H9 (cell line): ENCODE results near the gene SELPLG. TPM values are rescaled to one million over a fixed set of nuclear protein-coding genes. Genes with fewer than 3 reads are reported as not detected.

ENCODE experiments used
- DNase-seq: peaks from one replicate; pipeline ENCODE4 v3.0.0-alpha.2; 2017
- H2AFZ ChIP-seq: one replicate; pipeline ENCODE4 v1.6.1; 2013; ENCODE audit warnings: mild to moderate bottlenecking, low read length, control low read depth, moderate library complexity
- H2AK5ac ChIP-seq: 2 replicates; pipeline ENCODE4 v1.6.1; 2013; ENCODE audit warnings: low read length, control low read depth, mixed read lengths; ENCODE audit not compliant: insufficient read length
- H2BK120ac ChIP-seq: one replicate; pipeline ENCODE4 v1.6.1; 2013; ENCODE audit warnings: low read depth, mild to moderate bottlenecking, low read length, control low read depth, inconsistent platforms; ENCODE audit not compliant: poor library complexity, severe bottlenecking
- H2BK12ac ChIP-seq: 2 replicates; pipeline ENCODE4 v1.6.1; 2013; ENCODE audit warnings: low read length, control low read depth, mixed read lengths, low read depth; ENCODE audit not compliant: insufficient read length
- H2BK15ac ChIP-seq: 2 replicates; pipeline ENCODE4 v1.6.1; 2013; ENCODE audit warnings: low read depth, low read length, control low read depth
- H2BK20ac ChIP-seq: one replicate; pipeline ENCODE4 v1.6.1; 2013; ENCODE audit warnings: low read depth, mild to moderate bottlenecking, low read length, control low read depth, inconsistent platforms; ENCODE audit not compliant: poor library complexity, severe bottlenecking
- H2BK5ac ChIP-seq: 2 replicates; pipeline ENCODE4 v1.6.1; 2013; ENCODE audit warnings: low read length, control low read depth, mixed read lengths; ENCODE audit not compliant: insufficient read length
- H3K14ac ChIP-seq: 2 replicates; pipeline ENCODE4 v1.6.1; 2013; ENCODE audit warnings: low read length, control low read depth; ENCODE audit not compliant: insufficient read depth
- H3K18ac ChIP-seq: 2 replicates; pipeline ENCODE4 v1.6.1; 2013; ENCODE audit warnings: low read depth, mild to moderate bottlenecking, mixed read lengths, low read length, control low read depth; ENCODE audit not compliant: insufficient read length
- H3K23ac ChIP-seq: 2 replicates; pipeline ENCODE4 v1.6.1; 2013; ENCODE audit warnings: low read length, control low read depth, mixed read lengths, low read depth; ENCODE audit not compliant: insufficient read length
- H3K23me2 ChIP-seq: 2 replicates; pipeline ENCODE4 v1.6.1; 2013; ENCODE audit warnings: low read depth, mild to moderate bottlenecking, mixed read lengths, low read length, control low read depth; ENCODE audit not compliant: insufficient read length, poor library complexity, severe bottlenecking
- H3K27ac ChIP-seq: 2 replicates; pipeline ENCODE4 v1.5.1; 2013; ENCODE audit warnings: low read length, control low read depth, mixed read lengths, low read depth; ENCODE audit not compliant: insufficient read length
- H3K27me3 ChIP-seq: 2 replicates; pipeline ENCODE4 v1.6.1; 2013; ENCODE audit warnings: low read length, control low read depth, inconsistent platforms; ENCODE audit not compliant: insufficient read depth
- H3K4ac ChIP-seq: 2 replicates; pipeline ENCODE4 v1.6.1; 2013; ENCODE audit warnings: low read depth, mild to moderate bottlenecking, control low read depth, inconsistent platforms, low read length, moderate library complexity
- H3K4me1 ChIP-seq: 2 replicates; pipeline ENCODE4 v1.6.1; 2013; ENCODE audit warnings: low read length, control low read depth, inconsistent platforms; ENCODE audit not compliant: insufficient read depth
- H3K4me2 ChIP-seq: 2 replicates; pipeline ENCODE4 v1.6.1; 2013; ENCODE audit warnings: low read length, control low read depth, mixed read lengths; ENCODE audit not compliant: insufficient read length, insufficient read depth
- H3K56ac ChIP-seq: 2 replicates; pipeline ENCODE4 v1.6.1; 2013; ENCODE audit warnings: low read depth, mild to moderate bottlenecking, mixed read lengths, low read length, control low read depth; ENCODE audit not compliant: insufficient read length
- H3K79me1 ChIP-seq: 2 replicates; pipeline ENCODE4 v1.6.1; 2013; ENCODE audit warnings: low read depth, mild to moderate bottlenecking, moderate library complexity, low read length, control low read depth, inconsistent platforms; ENCODE audit not compliant: insufficient read depth, poor library complexity, severe bottlenecking
- H3K79me2 ChIP-seq: 2 replicates; pipeline ENCODE4 v1.6.1; 2013; ENCODE audit warnings: low read length, control low read depth, inconsistent platforms; ENCODE audit not compliant: insufficient read depth
- H3K9ac ChIP-seq: 2 replicates; pipeline ENCODE4 v1.6.1; 2013; ENCODE audit warnings: low read length, control low read depth, mixed read lengths; ENCODE audit not compliant: insufficient read length; ENCODE audit errors: extremely low read depth
- H3K9me3 ChIP-seq: one replicate; pipeline ENCODE4 v1.6.1; 2013; ENCODE audit warnings: low read depth, low read length, inconsistent platforms; ENCODE audit not compliant: control insufficient read depth
- H3T11ph ChIP-seq: one replicate; pipeline ENCODE4 v1.6.1; 2013; ENCODE audit warnings: mild to moderate bottlenecking, low read length, control low read depth, inconsistent platforms
- H4K20me1 ChIP-seq: one replicate; pipeline ENCODE4 v1.6.1; 2013; ENCODE audit not compliant: control insufficient read depth, insufficient read length, insufficient read depth
- H4K5ac ChIP-seq: 2 replicates; pipeline ENCODE4 v1.6.1; 2013; ENCODE audit warnings: low read depth, mild to moderate bottlenecking, mixed read lengths, low read length, control low read depth; ENCODE audit not compliant: insufficient read length
- H4K8ac ChIP-seq: replicated peaks from 2 replicates; pipeline ENCODE4 v1.6.1; 2013; ENCODE audit warnings: low read length, control low read depth, mixed read lengths, low read depth; ENCODE audit not compliant: insufficient read length
- H4K91ac ChIP-seq: 2 replicates; pipeline ENCODE4 v1.6.1; 2013; ENCODE audit warnings: low read depth, mild to moderate bottlenecking, moderate library complexity, mixed read lengths, low read length, control low read depth; ENCODE audit not compliant: insufficient read length
- H3K27ac Mint-ChIP-seq, 3 experiments: 2 replicates in 2 of 3; 3 replicates in 1 of 3; pipeline ENCODE4 v1.8.0; 2020 to 2021; ENCODE audit warnings: mixed read lengths in 3 of 3, mild to moderate bottlenecking in 1 of 3, moderate library complexity in 1 of 3
- H3K27me3 Mint-ChIP-seq: 2 replicates; pipeline ENCODE4 v1.8.0; 2021; ENCODE audit warnings: low read depth, mild to moderate bottlenecking, moderate library complexity, mixed read lengths
- H3K36me3 Mint-ChIP-seq, 3 experiments: 2 replicates in 2 of 3; 3 replicates in 1 of 3; pipeline ENCODE4 v1.8.0; 2020 to 2021; ENCODE audit warnings: low read depth in 3 of 3, mixed read lengths in 3 of 3; ENCODE audit not compliant: insufficient read depth in 1 of 3
- H3K4me1 Mint-ChIP-seq, 2 experiments: 2 replicates each; pipeline ENCODE4 v1.8.0; 2020; ENCODE audit warnings: mixed read lengths in 2 of 2
- H3K4me3 Mint-ChIP-seq, 2 experiments: 2 replicates in 1 of 2; 3 replicates in 1 of 2; pipeline ENCODE4 v1.8.0; 2020 to 2021; ENCODE audit warnings: mild to moderate bottlenecking in 2 of 2, mixed read lengths in 2 of 2, moderate library complexity in 1 of 2
- H3K9me3 Mint-ChIP-seq, 2 experiments: 2 replicates in 1 of 2; 3 replicates in 1 of 2; pipeline ENCODE4 v1.8.0; 2020; ENCODE audit warnings: mild to moderate bottlenecking in 2 of 2, mixed read lengths in 2 of 2, moderate library complexity in 1 of 2
- WGBS: extraction: QIAGEN DNeasy Blood & Tissue Kit; methylation state at CpG from one replicate; pipeline ENCODE4 v1.1.7; 2013; ENCODE audit warnings: missing lambda C conversion rate, low lambda C conversion rate, mixed read lengths; ENCODE audit not compliant: insufficient read length; ENCODE audit errors: extremely low coverage; 5-methylcytosine and 5-hydroxymethylcytosine counted together
- total RNA-seq: library from RNA; stranded (reverse); gene quantifications from 2 replicates; pipeline ENCODE4 v1.2.1, GENCODE V29; 2021
- TF ChIP-seq, protein P1 (sequence below): fragments of 200-600 bp; sonication (generic); conservative IDR thresholded peaks from 3 replicates; pipeline ENCODE4 v1.8.0; 2021; ENCODE audit warnings: antibody characterized with exemption, mild to moderate bottlenecking

SELPLG gene
- total RNA-seq, 1 experiment from 2014 or later = 0.15 TPM

- Histone ChIP-seq H3K23me2 (no peaks in the 10 kb centered on the region), H2BK120ac (no peak overlapping the region), H3K4me1 (no peaks in the 10 kb centered on the region), H3K27me3 (no peaks in the 10 kb centered on the region), H2BK12ac (no peak overlapping the region), H3K18ac (no peak overlapping the region), H4K91ac (no peak overlapping the region), H3K9ac (no peak overlapping the region), H2AFZ (no peak overlapping the region), H3K4ac (no peak overlapping the region), H3K9me3 (no peaks in the 10 kb centered on the region), H3T11ph (no peak overlapping the region), H3K56ac (no peak overlapping the region), H2BK20ac (no peak overlapping the region), H4K5ac (no peak overlapping the region), H3K23ac (no peak overlapping the region), H3K27ac (no peak overlapping the region), H3K79me1 (no peaks in the 10 kb centered on the region), H2BK5ac (no peak overlapping the region), H4K20me1 (peaks cover 4% of the 10 kb centered on the region), H2BK15ac (no peak overlapping the region), H3K79me2 (no peaks in the 10 kb centered on the region), H3K14ac (no peak overlapping the region), H2AK5ac (no peak overlapping the region), H3K4me2 (no peak overlapping the region), H4K8ac (no peak overlapping the region)
- TF ChIP-seq, protein P1, sequence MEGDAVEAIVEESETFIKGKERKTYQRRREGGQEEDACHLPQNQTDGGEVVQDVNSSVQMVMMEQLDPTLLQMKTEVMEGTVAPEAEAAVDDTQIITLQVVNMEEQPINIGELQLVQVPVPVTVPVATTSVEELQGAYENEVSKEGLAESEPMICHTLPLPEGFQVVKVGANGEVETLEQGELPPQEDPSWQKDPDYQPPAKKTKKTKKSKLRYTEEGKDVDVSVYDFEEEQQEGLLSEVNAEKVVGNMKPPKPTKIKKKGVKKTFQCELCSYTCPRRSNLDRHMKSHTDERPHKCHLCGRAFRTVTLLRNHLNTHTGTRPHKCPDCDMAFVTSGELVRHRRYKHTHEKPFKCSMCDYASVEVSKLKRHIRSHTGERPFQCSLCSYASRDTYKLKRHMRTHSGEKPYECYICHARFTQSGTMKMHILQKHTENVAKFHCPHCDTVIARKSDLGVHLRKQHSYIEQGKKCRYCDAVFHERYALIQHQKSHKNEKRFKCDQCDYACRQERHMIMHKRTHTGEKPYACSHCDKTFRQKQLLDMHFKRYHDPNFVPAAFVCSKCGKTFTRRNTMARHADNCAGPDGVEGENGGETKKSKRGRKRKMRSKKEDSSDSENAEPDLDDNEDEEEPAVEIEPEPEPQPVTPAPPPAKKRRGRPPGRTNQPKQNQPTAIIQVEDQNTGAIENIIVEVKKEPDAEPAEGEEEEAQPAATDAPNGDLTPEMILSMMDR = no peak
- 0 out of 7 replicates have a peak overlapping the region, but pooled peaks of 1 of the 3 experiments have one; percentile 1 for H3K27ac Mint-ChIP-seq
- no peak overlapping the region for H3K4me3 Mint-ChIP-seq
- DNase-seq = no peak
- peaks cover 29 to 36% of the 10 kb centered on the region in 2 experiments for H3K4me1 Mint-ChIP-seq
- no peaks in the 10 kb centered on the region; the same call in 1 of the 2 replicates for H3K27me3 Mint-ChIP-seq
- WGBS = no CpG with 5 or more reads among the region's 1 CpG
- H3K9me3 Mint-ChIP-seq = peaks cover 4 to 5% of the 10 kb centered on the region in 2 experiments; a peak in 1 of 5 replicates
- H3K36me3 Mint-ChIP-seq = no peaks in the 10 kb centered on the region
These were observed 17.8 kb downstream of the SELPLG start for GRCh38 chr12:108615918-108616317.
